ENCODE results near the gene SHANK1.
"Not testable (repeated sequence)": the region's sequence is repeated elsewhere in the genome, so short reads cannot be mapped to it uniquely, and the experiment has no call there.

Gene SHANK1

GRCh38 chr19:50719566-50719965, at the start of gene SHANK1:
Gene SHANK1, minus strand, starts transcription at chr19:50719802. Its CDS starts 2,883 bp downstream, at chr19:50716919.
- Histone ChIP-seq H3K27me3 (ENCODE audit: control insufficient read depth, insufficient read depth, low read length) (peaks cover 55% of the 10 kb centered on the region), H3K9ac (ENCODE audit: low read depth, low read length) (no peak within 1 kb of the TSS), H3K36me3 (ENCODE audit: control insufficient read depth, insufficient read depth, low read length) (no peaks in the 10 kb centered on the region), H3K27ac (ENCODE audit: low read depth, low read length) (no peak within 1 kb of the TSS), H3K4me3 (ENCODE audit: low read depth, low read length) (peak within 1 kb of the TSS; percentile 60), H3K4me1 (ENCODE audit: control insufficient read depth, insufficient read depth, low read length) (no peaks in the 10 kb centered on the region; the same call in 1 of the 2 replicates), H3K9me3 (ENCODE audit: control insufficient read depth, insufficient read depth, low read length) (no peaks in the 10 kb centered on the region)

GRCh38 chr19:50768277-50768676, 48.7 kb upstream of the SHANK1 start:
- Histone ChIP-seq H3K36me3 (ENCODE audit: control insufficient read depth, insufficient read depth, low read length) (no peaks in the 10 kb centered on the region), H3K27me3 (ENCODE audit: control insufficient read depth, insufficient read depth, low read length) (no peaks in the 10 kb centered on the region)

GRCh38 chr19:50767263-50767662, 47.7 kb upstream of the SHANK1 start:
- H3K4me3 ChIP-seq (ENCODE audit: low read depth, low read length); H3K27me3 ChIP-seq (ENCODE audit: control insufficient read depth, insufficient read depth, low read length); H3K4me1 ChIP-seq (ENCODE audit: control insufficient read depth, insufficient read depth, low read length); H3K9ac ChIP-seq (ENCODE audit: low read depth, low read length); H3K9me3 ChIP-seq (ENCODE audit: control insufficient read depth, insufficient read depth, low read length); H3K27ac ChIP-seq (ENCODE audit: low read depth, low read length); H3K36me3 ChIP-seq (ENCODE audit: control insufficient read depth, insufficient read depth, low read length): not testable (repeated sequence)

More at GRCh38 chr19:50768277-50768676, 48.7 kb upstream of the SHANK1 start:
- Histone ChIP-seq H3K9ac (ENCODE audit: low read depth, low read length) (no peak overlapping the region), H3K27ac (ENCODE audit: low read depth, low read length) (no peak overlapping the region), H3K4me3 (ENCODE audit: low read depth, low read length) (no peak overlapping the region), H3K4me1 (ENCODE audit: control insufficient read depth, insufficient read depth, low read length) (no peaks in the 10 kb centered on the region), H3K9me3 (ENCODE audit: control insufficient read depth, insufficient read depth, low read length) (no peaks in the 10 kb centered on the region)

- not testable (repeated sequence) for H3K4me3 ChIP-seq (ENCODE audit: low read depth, low read length); H3K9me3 ChIP-seq (ENCODE audit: control insufficient read depth, insufficient read depth, low read length); H3K27me3 ChIP-seq (ENCODE audit: control insufficient read depth, insufficient read depth, low read length); H3K36me3 ChIP-seq (ENCODE audit: control insufficient read depth, insufficient read depth, low read length); H3K9ac ChIP-seq (ENCODE audit: low read depth, low read length); H3K27ac ChIP-seq (ENCODE audit: low read depth, low read length); H3K4me1 ChIP-seq (ENCODE audit: control insufficient read depth, insufficient read depth, low read length)
Measured at GRCh38 chr19:50766746-50767145, 47.1 kb upstream of the SHANK1 start.

GRCh38 chr19:50764409-50764808, 44.8 kb upstream of the SHANK1 start:
- no peak overlapping the region for H3K27ac ChIP-seq (ENCODE audit: low read depth, low read length)
- no peaks in the 10 kb centered on the region for H3K27me3 ChIP-seq (ENCODE audit: control insufficient read depth, insufficient read depth, low read length)
- no peak overlapping the region for H3K4me3 ChIP-seq (ENCODE audit: low read depth, low read length)
- H3K4me1 ChIP-seq (ENCODE audit: control insufficient read depth, insufficient read depth, low read length) = no peaks in the 10 kb centered on the region
- no peak overlapping the region for H3K9ac ChIP-seq (ENCODE audit: low read depth, low read length)
- no peaks in the 10 kb centered on the region for H3K36me3 ChIP-seq (ENCODE audit: control insufficient read depth, insufficient read depth, low read length)
- H3K9me3 ChIP-seq (ENCODE audit: control insufficient read depth, insufficient read depth, low read length) = peaks cover 6% of the 10 kb centered on the region; the same call in 1 of the 2 replicates

- not testable (repeated sequence) for H3K27me3 ChIP-seq (ENCODE audit: control insufficient read depth, insufficient read depth, low read length); H3K9ac ChIP-seq (ENCODE audit: low read depth, low read length); H3K4me3 ChIP-seq (ENCODE audit: low read depth, low read length); H3K27ac ChIP-seq (ENCODE audit: low read depth, low read length); H3K9me3 ChIP-seq (ENCODE audit: control insufficient read depth, insufficient read depth, low read length); H3K36me3 ChIP-seq (ENCODE audit: control insufficient read depth, insufficient read depth, low read length); H3K4me1 ChIP-seq (ENCODE audit: control insufficient read depth, insufficient read depth, low read length)
Measured at GRCh38 chr19:50763521-50763920, 43.9 kb upstream of the SHANK1 start.

- not testable (repeated sequence) for H3K27ac ChIP-seq (ENCODE audit: low read depth, low read length); H3K4me1 ChIP-seq (ENCODE audit: control insufficient read depth, insufficient read depth, low read length); H3K27me3 ChIP-seq (ENCODE audit: control insufficient read depth, insufficient read depth, low read length); H3K9me3 ChIP-seq (ENCODE audit: control insufficient read depth, insufficient read depth, low read length); H3K4me3 ChIP-seq (ENCODE audit: low read depth, low read length); H3K9ac ChIP-seq (ENCODE audit: low read depth, low read length); H3K36me3 ChIP-seq (ENCODE audit: control insufficient read depth, insufficient read depth, low read length)
Measured at GRCh38 chr19:50761501-50761900, 41.9 kb upstream of the SHANK1 start.

- H3K9ac ChIP-seq (ENCODE audit: low read depth, low read length) = no peak overlapping the region
- no peaks in the 10 kb centered on the region for H3K4me1 ChIP-seq (ENCODE audit: control insufficient read depth, insufficient read depth, low read length)
- no peak overlapping the region for H3K4me3 ChIP-seq (ENCODE audit: low read depth, low read length)
- peaks cover 6% of the 10 kb centered on the region; the same call in 1 of the 2 replicates for H3K9me3 ChIP-seq (ENCODE audit: control insufficient read depth, insufficient read depth, low read length)
- H3K36me3 ChIP-seq (ENCODE audit: control insufficient read depth, insufficient read depth, low read length) = no peaks in the 10 kb centered on the region
- H3K27me3 ChIP-seq (ENCODE audit: control insufficient read depth, insufficient read depth, low read length) = no peaks in the 10 kb centered on the region
- H3K27ac ChIP-seq (ENCODE audit: low read depth, low read length) = no peak overlapping the region
Measured at GRCh38 chr19:50759886-50760285, 40.3 kb upstream of the SHANK1 start.

GRCh38 chr19:50759076-50759475, 39.5 kb upstream of the SHANK1 start:
- not testable (repeated sequence) for H3K9ac ChIP-seq (ENCODE audit: low read depth, low read length); H3K27me3 ChIP-seq (ENCODE audit: control insufficient read depth, insufficient read depth, low read length); H3K4me1 ChIP-seq (ENCODE audit: control insufficient read depth, insufficient read depth, low read length); H3K27ac ChIP-seq (ENCODE audit: low read depth, low read length); H3K36me3 ChIP-seq (ENCODE audit: control insufficient read depth, insufficient read depth, low read length); H3K4me3 ChIP-seq (ENCODE audit: low read depth, low read length); H3K9me3 ChIP-seq (ENCODE audit: control insufficient read depth, insufficient read depth, low read length)

GRCh38 chr19:50757624-50758023, 38.0 kb upstream of the SHANK1 start:
- not testable (repeated sequence) for H3K9me3 ChIP-seq (ENCODE audit: control insufficient read depth, insufficient read depth, low read length); H3K27me3 ChIP-seq (ENCODE audit: control insufficient read depth, insufficient read depth, low read length); H3K36me3 ChIP-seq (ENCODE audit: control insufficient read depth, insufficient read depth, low read length); H3K4me3 ChIP-seq (ENCODE audit: low read depth, low read length); H3K9ac ChIP-seq (ENCODE audit: low read depth, low read length); H3K4me1 ChIP-seq (ENCODE audit: control insufficient read depth, insufficient read depth, low read length); H3K27ac ChIP-seq (ENCODE audit: low read depth, low read length)

- H3K27me3 ChIP-seq (ENCODE audit: control insufficient read depth, insufficient read depth, low read length); H3K4me3 ChIP-seq (ENCODE audit: low read depth, low read length): not testable (repeated sequence)
Measured at GRCh38 chr19:50756244-50756643, 36.6 kb upstream of the SHANK1 start.

GRCh38 chr19:50753879-50754278, 34.3 kb upstream of the SHANK1 start:
- Histone ChIP-seq H3K4me3 (ENCODE audit: low read depth, low read length) (no peak overlapping the region), H3K9ac (ENCODE audit: low read depth, low read length) (no peak overlapping the region), H3K27me3 (ENCODE audit: control insufficient read depth, insufficient read depth, low read length) (no peaks in the 10 kb centered on the region), H3K27ac (ENCODE audit: low read depth, low read length) (no peak overlapping the region), H3K36me3 (ENCODE audit: control insufficient read depth, insufficient read depth, low read length) (no peaks in the 10 kb centered on the region), H3K9me3 (ENCODE audit: control insufficient read depth, insufficient read depth, low read length) (no peaks in the 10 kb centered on the region), H3K4me1 (ENCODE audit: control insufficient read depth, insufficient read depth, low read length) (no peaks in the 10 kb centered on the region)

More at GRCh38 chr19:50756244-50756643, 36.6 kb upstream of the SHANK1 start:
- not testable (repeated sequence) for H3K9ac ChIP-seq (ENCODE audit: low read depth, low read length); H3K9me3 ChIP-seq (ENCODE audit: control insufficient read depth, insufficient read depth, low read length); H3K4me1 ChIP-seq (ENCODE audit: control insufficient read depth, insufficient read depth, low read length); H3K36me3 ChIP-seq (ENCODE audit: control insufficient read depth, insufficient read depth, low read length); H3K27ac ChIP-seq (ENCODE audit: low read depth, low read length)

All from HUES48 (cell line).